ENCODE data around the gene MTERF4. TPM values are rescaled to one million over a fixed set of nuclear protein-coding genes. Genes with fewer than 3 reads are reported as not detected.
"Not testable (repeated sequence)": the region's sequence is repeated elsewhere in the genome, so short reads cannot be mapped to it uniquely, and the experiment has no call there.

The MTERF4 gene
- total RNA-seq, 2 donors from 2014 or later, result 91.3 to 98.5 TPM

- H3K9me3 ChIP-seq, result no peaks in the 10 kb centered on the region
- peaks cover 0 to 10% of the 10 kb centered on the region in 2 donors for H3K36me3 ChIP-seq
- H3K27ac ChIP-seq, result peak overlapping the region; percentile 63 to 87
- no peak for DNase-seq (ENCODE audit: low spot score)
- H3K4me3 ChIP-seq, result no peak overlapping the region
- 77% methylated on average over 7 of the region's 7 CpGs for WGBS
- intact Hi-C loops (cut with DNase I), result no loop called here
- H3K27me3 ChIP-seq (replicated peaks; ENCODE audit: insufficient read depth), result no peaks in the 10 kb centered on the region
- no peak for TF ChIP-seq POLR2A (IDR thresholded peaks at IDR 0.05)
- peaks cover 24% of the 10 kb centered on the region for H3K4me1 ChIP-seq (replicated peaks)
Observed at GRCh38 chr2:241094172-241094571, 7.9 kb downstream of the MTERF4 start.

GRCh38 chr2:241093133-241093781, 8.8 kb downstream of the MTERF4 start:
- H3K4me1 ChIP-seq (replicated peaks), result peaks cover 24% of the 10 kb centered on the region
- H3K9me3 ChIP-seq; intact Hi-C loops (cut with DNase I); H3K4me3 ChIP-seq; H3K36me3 ChIP-seq; H3K27me3 ChIP-seq (replicated peaks; ENCODE audit: insufficient read depth): not testable (repeated sequence)
- WGBS, result 58% methylated on average over 10 of the region's 10 CpGs
- TF ChIP-seq POLR2AphosphoS5 (IDR thresholded peaks at IDR 0.05), result peak; percentile 82
- peak; percentile 80 for DNase-seq (ENCODE audit: low spot score)
- H3K27ac ChIP-seq, result peak overlapping the region; percentile 77 to 87

GRCh38 chr2:241092677-241093076, 9.4 kb downstream of the MTERF4 start:
- H3K27me3 ChIP-seq (replicated peaks; ENCODE audit: insufficient read depth), result no peaks in the 10 kb centered on the region
- no peak overlapping the region for H3K4me3 ChIP-seq
- H3K27ac ChIP-seq, result peak overlapping the region; percentile 77 to 86
- WGBS, result 78% methylated on average over 8 of the region's 8 CpGs
- TF ChIP-seq POLR2A (IDR thresholded peaks at IDR 0.05), result no peak
- H3K9me3 ChIP-seq, result no peaks in the 10 kb centered on the region
- H3K4me1 ChIP-seq (replicated peaks), result peaks cover 24% of the 10 kb centered on the region
- intact Hi-C loops (cut with DNase I), result no loop called here
- DNase-seq (ENCODE audit: low spot score), result no peak
- peaks cover 6 to 10% of the 10 kb centered on the region in 2 donors for H3K36me3 ChIP-seq

- WGBS, result 87% methylated on average over 22 of the region's 22 CpGs
- no peak for DNase-seq (ENCODE audit: low spot score)
- Histone ChIP-seq H3K9me3 (no peaks in the 10 kb centered on the region), H3K36me3 (peaks cover 6 to 10% of the 10 kb centered on the region in 2 donors), H3K4me1 (replicated peaks) (peaks cover 24% of the 10 kb centered on the region), H3K27me3 (replicated peaks; ENCODE audit: insufficient read depth) (no peaks in the 10 kb centered on the region), H3K4me3 (no peak overlapping the region), H3K27ac (peak overlapping the region; percentile 77 to 86)
- TF ChIP-seq CTCF (IDR thresholded peaks at IDR 0.05) (no peak), POLR2AphosphoS5 (IDR thresholded peaks at IDR 0.05) (no peak), POLR2A (IDR thresholded peaks at IDR 0.05) (no peak)
- intact Hi-C loops (cut with DNase I), result no loop called here
Observed at GRCh38 chr2:241091734-241092445, 10.2 kb downstream of the MTERF4 start.

GRCh38 chr2:241091201-241091600, 10.9 kb downstream of the MTERF4 start:
- H3K27ac ChIP-seq, result peak overlapping the region; percentile 77 to 86
- peaks cover 24% of the 10 kb centered on the region for H3K4me1 ChIP-seq (replicated peaks)
- TF ChIP-seq CTCF (IDR thresholded peaks at IDR 0.05), result no peak
- TF ChIP-seq POLR2A (IDR thresholded peaks at IDR 0.05), result no peak
- H3K4me3 ChIP-seq, result no peak overlapping the region
- H3K9me3 ChIP-seq, result no peaks in the 10 kb centered on the region
- no peak for DNase-seq (ENCODE audit: low spot score)
- peaks cover 6% of the 10 kb centered on the region in 2 donors for H3K36me3 ChIP-seq
- intact Hi-C loops (cut with DNase I), result no loop called here
- no peaks in the 10 kb centered on the region for H3K27me3 ChIP-seq (replicated peaks; ENCODE audit: insufficient read depth)
- WGBS, result 83% methylated on average over 10 of the region's 10 CpGs

- Histone ChIP-seq H3K36me3 (peaks cover 0 to 6% of the 10 kb centered on the region in 2 donors), H3K4me3 (no peak overlapping the region), H3K27me3 (replicated peaks; ENCODE audit: insufficient read depth) (no peaks in the 10 kb centered on the region), H3K9me3 (no peaks in the 10 kb centered on the region), H3K27ac (peak overlapping the region in 1 of 2 donors; percentile 51), H3K4me1 (replicated peaks) (peaks cover 16% of the 10 kb centered on the region)
- TF ChIP-seq POLR2AphosphoS5 (IDR thresholded peaks at IDR 0.05), result no peak
- TF ChIP-seq CTCF (IDR thresholded peaks at IDR 0.05), result no peak
- no peak for TF ChIP-seq POLR2A (IDR thresholded peaks at IDR 0.05)
- WGBS, result 85% methylated on average over 20 of the region's 20 CpGs
- no peak for DNase-seq (ENCODE audit: low spot score)
- intact Hi-C loops (cut with DNase I), result no loop called here
Observed at GRCh38 chr2:241088791-241089732, 13.0 kb downstream of the MTERF4 start.

Data from prostate gland (tissue), 2 donors.